Panc1 (cell line): ENCODE data around the gene UBE2E1.

Experiments used
- POLR2AphosphoS5 ChIP-seq: IDR thresholded peaks from 2 replicates; pipeline ENCODE4 v1.6.1; 2012; ENCODE audit warnings: mild to moderate bottlenecking, low read depth, low read length, moderate library complexity
- TF ChIP-seq, protein P1 (sequence below): fragments of 450-650 bp; IDR thresholded peaks from 2 replicates; pipeline ENCODE4 v1.5.1; 2017; ENCODE audit warnings: mild to moderate bottlenecking

DNA sequence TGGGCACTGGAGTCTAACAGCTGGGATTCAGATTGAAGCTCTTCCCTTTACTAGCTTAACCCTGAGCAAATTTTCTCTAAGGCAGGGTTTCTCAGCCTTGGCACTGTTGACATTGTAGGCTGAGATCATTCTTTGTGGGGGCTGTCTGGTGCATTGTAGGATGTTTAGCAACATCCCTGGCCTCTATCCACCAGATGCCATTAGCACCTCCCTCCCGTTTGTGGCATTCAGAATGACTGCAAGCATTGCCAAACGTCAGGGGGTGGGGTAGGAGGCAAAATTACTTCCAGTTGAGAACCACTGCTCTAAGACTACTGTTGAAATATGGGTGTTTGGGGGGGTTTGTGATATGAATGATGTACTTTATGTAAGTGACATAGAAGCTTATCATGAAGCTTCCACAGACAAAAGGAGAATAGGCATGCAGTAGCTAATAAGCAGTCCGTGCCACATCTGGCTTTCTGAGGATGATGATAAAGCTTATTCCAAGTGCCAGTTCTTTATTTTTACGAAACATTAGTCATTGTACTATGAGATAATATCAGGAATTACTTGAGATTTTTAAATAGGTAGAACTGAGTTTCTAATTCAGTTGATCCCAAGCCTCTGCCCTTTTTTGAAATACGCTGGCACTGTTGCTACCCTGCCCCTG lies 71.7 kb downstream of the UBE2E1 start:
- TF ChIP-seq, protein P1, sequence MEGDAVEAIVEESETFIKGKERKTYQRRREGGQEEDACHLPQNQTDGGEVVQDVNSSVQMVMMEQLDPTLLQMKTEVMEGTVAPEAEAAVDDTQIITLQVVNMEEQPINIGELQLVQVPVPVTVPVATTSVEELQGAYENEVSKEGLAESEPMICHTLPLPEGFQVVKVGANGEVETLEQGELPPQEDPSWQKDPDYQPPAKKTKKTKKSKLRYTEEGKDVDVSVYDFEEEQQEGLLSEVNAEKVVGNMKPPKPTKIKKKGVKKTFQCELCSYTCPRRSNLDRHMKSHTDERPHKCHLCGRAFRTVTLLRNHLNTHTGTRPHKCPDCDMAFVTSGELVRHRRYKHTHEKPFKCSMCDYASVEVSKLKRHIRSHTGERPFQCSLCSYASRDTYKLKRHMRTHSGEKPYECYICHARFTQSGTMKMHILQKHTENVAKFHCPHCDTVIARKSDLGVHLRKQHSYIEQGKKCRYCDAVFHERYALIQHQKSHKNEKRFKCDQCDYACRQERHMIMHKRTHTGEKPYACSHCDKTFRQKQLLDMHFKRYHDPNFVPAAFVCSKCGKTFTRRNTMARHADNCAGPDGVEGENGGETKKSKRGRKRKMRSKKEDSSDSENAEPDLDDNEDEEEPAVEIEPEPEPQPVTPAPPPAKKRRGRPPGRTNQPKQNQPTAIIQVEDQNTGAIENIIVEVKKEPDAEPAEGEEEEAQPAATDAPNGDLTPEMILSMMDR = no peak
- no peak for TF ChIP-seq POLR2AphosphoS5
